GM12892 (cell line): ENCODE measurements around the gene PPP1R14C.

Experiments
- DNase-seq: peaks from one replicate; pipeline ENCODE4 v3.0.0; 2011; ENCODE audit not compliant: insufficient read length
- FAIRE-seq: peaks from 2 replicates; lab custom pipeline; 2011; peaks lifted over from hg19 to GRCh38; lab: Jason Lieb, UNC
- POLR2A ChIP-seq: IDR thresholded peaks from 2 replicates; pipeline ENCODE4 v1.6.1; 2011; ENCODE audit warnings: low read depth, low read length, control low read depth
- POLR2AphosphoS5 ChIP-seq: IDR thresholded peaks from 2 replicates; pipeline ENCODE4 v1.6.1; 2011; ENCODE audit warnings: low read depth, low read length, control low read depth
- TAF1 ChIP-seq: IDR thresholded peaks from 2 replicates; pipeline ENCODE4 v1.6.1; 2011; ENCODE audit warnings: low read depth, mild to moderate bottlenecking, control low read depth, low read length, borderline replicate concordance

Gene PPP1R14C

DNA sequence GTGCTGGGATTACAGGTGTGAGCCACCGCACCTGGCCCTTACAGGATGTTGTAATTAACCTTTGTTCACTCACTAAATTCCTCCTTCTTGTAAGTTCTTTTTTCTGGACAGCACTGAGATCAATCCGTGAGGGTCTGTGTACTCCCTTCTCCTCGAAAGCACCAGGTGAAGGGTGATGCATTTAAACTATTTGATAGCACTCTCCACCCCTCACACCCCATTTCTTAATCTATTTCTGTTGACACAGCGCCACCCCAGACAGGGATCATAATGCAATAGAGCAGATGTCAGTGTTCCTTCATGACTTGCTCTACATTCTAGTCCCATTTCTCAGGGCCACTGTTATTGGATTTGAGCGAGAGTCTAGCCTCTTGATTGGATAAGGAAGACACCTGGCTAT lies 46.3 kb downstream of the PPP1R14C start:
- TF ChIP-seq POLR2A (no peak), TAF1 (no peak), POLR2AphosphoS5 (no peak)
- DNase-seq (no peak), FAIRE-seq (no peak)

DNA sequence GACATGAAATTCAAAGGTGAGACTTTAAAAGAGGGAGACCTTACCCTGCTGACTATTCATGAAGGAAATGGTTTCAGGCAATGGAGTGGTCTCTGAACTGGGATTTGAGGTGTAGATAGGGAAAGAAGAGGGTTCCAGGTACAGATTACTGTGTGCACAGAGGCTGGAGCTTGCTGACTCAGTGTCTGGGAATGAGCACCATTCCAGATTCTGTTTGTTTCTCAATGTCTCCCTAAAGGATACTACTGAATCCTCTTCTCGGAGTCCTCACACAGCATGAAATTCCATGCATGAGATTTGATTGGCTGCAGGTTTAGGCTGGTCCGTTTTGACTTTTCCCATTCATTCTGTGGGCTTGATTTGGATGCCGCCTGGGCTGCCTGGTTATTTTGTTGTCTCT lies 49.0 kb downstream of the PPP1R14C start:
- FAIRE-seq (no peak), DNase-seq (no peak)
- TF ChIP-seq TAF1, result no peak
- no peak for TF ChIP-seq POLR2AphosphoS5
- no peak for TF ChIP-seq POLR2A

DNA sequence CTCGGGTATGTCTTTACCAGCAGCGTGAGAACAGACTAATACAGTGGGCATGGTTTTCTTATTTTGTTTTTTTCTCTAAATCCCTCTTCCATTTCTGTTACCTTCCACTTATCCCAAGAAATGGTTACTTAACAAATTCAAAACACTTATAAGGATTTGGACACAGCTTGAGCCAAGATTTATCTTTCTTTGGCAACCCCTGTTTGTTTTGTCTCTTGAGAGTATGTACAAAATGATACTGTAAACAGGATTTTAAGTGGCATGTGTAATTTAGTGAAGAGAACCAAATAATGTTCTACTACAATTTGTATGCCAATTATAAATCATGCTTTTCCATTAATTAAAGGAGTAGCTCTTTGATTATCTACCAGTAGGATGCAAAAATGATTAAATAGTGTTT lies 51.4 kb downstream of the PPP1R14C start:
- DNase-seq (no peak), FAIRE-seq (no peak)
- TF ChIP-seq POLR2A, result no peak
- TF ChIP-seq POLR2AphosphoS5, result no peak
- no peak for TF ChIP-seq TAF1

DNA sequence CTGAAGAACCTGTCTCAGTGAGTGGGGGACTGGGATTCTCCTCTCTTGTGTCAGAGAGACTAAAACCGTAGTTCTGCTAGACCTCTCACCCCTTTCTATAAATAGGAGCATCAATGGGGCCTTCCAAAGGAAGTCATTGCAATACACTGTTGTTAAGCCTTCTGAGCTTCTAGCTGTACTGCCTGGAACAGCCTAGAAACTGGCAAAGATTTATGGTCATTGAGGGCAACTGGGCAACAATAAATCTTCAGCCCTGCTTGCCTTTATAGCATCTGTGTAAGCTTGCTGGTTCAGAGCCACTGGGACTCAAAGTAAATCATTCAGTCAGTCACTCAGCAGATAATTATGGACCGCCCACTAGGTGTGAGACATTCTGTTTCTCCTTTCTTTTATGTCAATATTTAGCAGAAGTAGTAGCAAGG lies 53.2 kb downstream of the PPP1R14C start:
- FAIRE-seq, result no peak
- DNase-seq, result no peak
- no peak for TF ChIP-seq TAF1
- TF ChIP-seq POLR2A, result no peak
- no peak for TF ChIP-seq POLR2AphosphoS5

DNA sequence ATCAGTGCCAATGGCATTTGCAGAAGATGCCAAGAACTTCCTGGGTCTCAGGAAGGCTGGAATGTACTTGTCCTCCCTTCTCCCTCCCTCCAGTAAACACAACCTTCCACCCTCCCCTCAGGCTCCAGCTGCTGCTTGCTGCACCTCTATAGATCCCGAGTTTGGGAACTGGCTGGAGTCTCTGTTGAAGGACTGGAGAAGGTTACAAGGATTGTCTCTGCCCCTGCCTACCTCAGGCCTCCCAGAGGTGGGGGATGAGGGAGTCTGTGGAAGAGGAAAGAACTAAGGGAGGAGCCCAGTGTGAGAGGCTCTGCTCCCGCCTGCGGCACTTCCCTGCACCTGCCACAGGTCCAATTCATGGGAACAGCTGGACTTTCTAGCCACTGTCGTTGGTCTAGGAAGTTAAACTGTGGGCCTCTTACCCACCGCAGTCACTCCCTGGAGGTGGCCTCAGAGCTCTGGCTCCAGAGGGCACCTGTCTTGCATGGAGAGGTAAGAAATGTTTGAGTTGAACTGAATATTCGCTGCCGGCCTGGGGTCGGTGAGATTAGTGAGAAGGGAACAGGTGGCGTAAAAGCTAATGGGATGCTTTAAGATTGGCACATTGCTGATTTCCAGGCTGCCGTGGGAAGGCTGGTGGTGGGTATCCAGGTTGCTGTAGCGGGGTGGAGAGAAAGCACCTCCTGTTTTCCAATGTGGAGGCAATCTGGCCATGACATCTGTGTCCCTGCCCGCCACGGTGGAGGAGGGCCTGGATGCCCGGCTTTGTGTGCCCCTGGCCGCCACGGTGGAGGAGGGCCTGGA lies 54.3 kb downstream of the PPP1R14C start:
- FAIRE-seq (no peak), DNase-seq (no peak)
- TF ChIP-seq TAF1 (no peak), POLR2AphosphoS5 (no peak), POLR2A (no peak)

DNA sequence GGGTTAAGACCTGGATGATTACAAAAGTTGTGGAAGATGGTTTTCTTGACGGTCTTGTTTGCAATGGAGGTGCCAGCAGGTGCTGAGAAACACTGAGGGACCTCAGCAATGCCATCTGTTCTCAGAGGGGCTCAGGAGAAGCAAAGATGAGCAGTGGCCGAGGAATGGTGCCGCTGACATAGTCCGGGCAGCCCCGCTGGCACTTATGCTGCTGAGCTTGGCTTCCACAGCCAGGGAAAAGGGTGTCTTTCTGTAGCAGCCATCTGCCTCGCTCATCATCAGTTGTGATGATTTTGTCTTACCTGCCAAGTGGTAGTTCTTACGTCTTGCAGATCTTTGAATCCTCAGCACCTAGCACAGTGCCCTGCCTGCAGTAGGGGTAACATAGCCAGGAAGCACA lies 55.7 kb downstream of the PPP1R14C start:
- no peak for DNase-seq
- TF ChIP-seq POLR2AphosphoS5 (no peak), POLR2A (no peak), TAF1 (no peak)
- FAIRE-seq, result no peak

DNA sequence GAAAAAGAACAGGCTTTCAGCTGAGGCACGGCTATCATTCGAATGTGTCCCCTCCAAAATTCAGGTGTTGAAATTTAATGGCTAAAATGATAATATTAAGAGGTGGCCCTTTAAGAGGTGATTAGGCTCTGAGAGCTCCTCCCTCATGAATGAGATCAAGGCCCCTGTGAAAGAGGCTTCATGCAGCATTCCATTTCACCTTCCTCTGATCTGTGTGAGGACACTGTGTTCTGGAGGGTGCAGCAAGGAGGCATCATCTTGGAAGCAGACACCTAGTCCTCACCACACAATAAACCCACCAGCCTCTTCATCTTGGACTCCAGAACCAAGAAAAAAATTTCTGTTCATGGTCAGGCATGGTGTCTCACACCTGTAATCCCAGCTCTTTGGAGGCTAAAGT lies 56.4 kb downstream of the PPP1R14C start:
- no peak for TF ChIP-seq POLR2A
- TF ChIP-seq POLR2AphosphoS5, result no peak
- no peak for TF ChIP-seq TAF1
- FAIRE-seq (no peak), DNase-seq (no peak)

DNA sequence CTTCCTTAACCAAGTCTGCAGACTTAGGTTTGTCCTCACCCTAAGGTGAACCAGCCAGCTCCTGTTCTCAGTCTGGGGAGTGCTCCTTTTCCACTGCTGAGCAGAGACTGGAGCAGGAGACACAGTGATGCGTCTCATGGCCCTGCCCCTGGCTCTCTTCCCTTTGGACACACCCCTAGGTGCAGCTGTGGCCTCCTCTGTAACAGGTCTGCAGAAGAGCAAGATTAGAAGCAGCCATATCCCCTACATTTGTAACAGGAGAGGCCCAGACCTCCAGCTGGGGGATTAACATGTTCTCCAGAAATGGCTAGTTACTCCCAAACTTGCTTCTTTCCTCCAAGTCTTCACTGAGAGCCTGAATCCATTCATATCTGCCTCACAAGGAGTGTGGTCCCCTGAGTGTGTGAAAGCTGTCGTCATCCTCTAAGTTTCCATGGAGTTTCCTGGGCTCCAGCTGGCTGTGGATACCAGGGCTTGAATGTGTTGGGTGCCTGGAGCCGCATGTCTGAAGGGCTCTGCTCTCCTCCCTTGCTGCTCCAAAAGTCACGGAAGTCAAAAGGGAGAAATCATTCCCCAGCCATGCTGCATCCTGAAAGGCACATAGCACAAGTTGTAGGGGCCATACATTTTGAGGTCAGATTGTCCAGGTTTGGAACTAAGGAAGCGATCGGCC lies 57.7 kb downstream of the PPP1R14C start:
- TF ChIP-seq POLR2A (no peak), POLR2AphosphoS5 (no peak), TAF1 (no peak)
- DNase-seq, result no peak
- FAIRE-seq, result no peak

DNA sequence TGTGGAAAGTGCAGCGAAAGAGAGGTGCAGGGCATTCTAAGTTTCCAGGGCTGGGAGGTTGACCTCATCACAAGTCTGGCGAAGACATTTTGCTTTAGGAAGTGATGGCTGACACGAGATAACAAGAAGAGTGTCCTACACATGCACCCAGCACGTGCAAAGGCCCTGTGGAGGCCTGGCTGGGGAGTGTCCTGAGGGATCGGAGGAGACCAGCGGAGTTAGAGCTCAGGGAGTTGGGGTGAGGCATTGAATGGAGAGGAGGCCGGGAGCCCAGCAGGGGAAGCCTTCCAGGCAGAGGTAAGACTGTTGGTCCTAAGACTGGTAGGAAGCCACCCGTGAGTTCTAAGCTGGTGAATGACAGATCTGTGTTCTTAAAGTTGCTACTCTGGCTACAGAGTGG lies 58.4 kb downstream of the PPP1R14C start:
- FAIRE-seq (no peak), DNase-seq (no peak)
- TF ChIP-seq TAF1 (no peak), POLR2A (no peak), POLR2AphosphoS5 (no peak)

DNA sequence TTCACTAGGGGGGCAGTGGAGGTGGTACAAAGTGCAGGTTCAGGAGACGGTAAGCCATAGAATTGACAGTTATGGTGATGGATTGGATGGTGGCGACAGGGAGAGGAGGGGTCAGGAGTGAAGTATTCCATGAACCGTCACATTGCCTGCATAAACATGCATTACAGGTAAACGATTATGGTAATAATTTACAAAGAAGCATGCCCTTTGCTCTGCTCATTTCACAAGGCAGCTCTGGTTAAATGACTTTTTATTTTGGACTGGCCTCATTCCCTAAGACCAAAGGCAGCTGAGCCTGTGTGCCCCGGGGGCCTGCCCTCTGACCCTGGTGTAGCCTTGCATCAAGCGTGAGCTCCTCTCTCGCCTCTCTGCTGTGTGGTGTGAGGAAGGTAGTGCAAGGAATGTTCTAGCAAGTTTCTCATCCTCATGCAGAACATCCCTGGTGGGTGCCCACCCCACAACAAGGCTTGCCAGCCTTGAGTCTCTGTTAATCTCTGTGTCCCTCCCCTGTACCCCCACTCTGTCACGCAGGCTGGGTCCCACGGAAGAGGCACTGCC lies 59.0 kb downstream of the PPP1R14C start:
- FAIRE-seq (no peak), DNase-seq (no peak)
- no peak for TF ChIP-seq TAF1
- TF ChIP-seq POLR2A, result no peak
- TF ChIP-seq POLR2AphosphoS5, result no peak

DNA sequence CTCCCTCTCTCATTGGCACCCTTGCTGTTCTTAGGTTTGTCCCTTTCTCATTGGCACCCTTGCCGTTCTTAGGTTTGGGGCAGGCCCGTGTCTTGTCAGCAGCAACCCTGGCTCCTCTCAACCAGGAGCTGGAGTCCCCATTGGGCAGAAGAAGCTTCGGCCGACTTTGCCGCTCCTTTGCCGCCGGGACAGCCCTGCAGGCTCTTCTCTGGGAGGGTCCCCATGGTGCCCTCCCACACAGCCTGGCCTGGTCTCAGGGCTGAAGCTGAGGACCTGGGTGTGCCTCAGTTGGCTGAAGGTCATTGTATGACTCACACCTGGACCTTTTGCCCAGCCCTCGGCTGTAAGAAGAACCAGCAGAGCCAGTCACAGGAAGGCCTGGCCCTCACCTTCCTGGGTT lies 59.6 kb downstream of the PPP1R14C start:
- TF ChIP-seq POLR2A (no peak), TAF1 (no peak), POLR2AphosphoS5 (no peak)
- FAIRE-seq (no peak), DNase-seq (no peak)

DNA sequence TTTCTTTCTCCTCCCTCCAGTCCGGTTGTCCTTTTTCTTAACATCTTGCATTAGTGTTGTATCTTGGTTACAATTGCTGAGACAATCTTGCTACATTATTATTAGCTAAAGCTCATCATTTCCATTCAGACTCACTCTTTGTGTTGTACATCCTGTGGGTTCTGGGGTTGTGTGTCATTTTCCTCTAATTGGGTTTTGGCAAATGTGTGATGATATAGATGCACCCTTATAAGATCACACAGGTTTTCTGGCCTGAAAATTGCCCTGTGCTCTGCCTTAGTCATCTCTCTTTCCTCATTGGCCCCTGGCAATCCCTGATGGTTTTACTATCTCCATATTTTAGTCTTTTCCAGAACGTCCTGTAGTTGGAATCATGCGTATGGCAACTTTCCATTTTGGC lies 60.1 kb downstream of the PPP1R14C start:
- TF ChIP-seq TAF1 (no peak), POLR2AphosphoS5 (no peak), POLR2A (no peak)
- FAIRE-seq, result no peak

More for the DNA sequence above, 60.1 kb downstream of the PPP1R14C start:
- DNase-seq, result no peak
